ENCODE measurements around the gene STAT5B.
"Not testable (repeated sequence)": the region's sequence is repeated elsewhere in the genome, so short reads cannot be mapped to it uniquely, and the experiment has no call there.

STAT5B gene

GRCh38 chr17:42307362-42307927 lies 31.3 kb upstream of the STAT5B start:
- DNase-seq (ENCODE audit: low read depth in 1 of 2, low spot score in 1 of 2): no peak

- no peak for DNase-seq (ENCODE audit: low read depth in 1 of 2, low spot score in 1 of 2)
Observed at GRCh38 chr17:42306385-42306667, 30.1 kb upstream of the STAT5B start.

DNA sequence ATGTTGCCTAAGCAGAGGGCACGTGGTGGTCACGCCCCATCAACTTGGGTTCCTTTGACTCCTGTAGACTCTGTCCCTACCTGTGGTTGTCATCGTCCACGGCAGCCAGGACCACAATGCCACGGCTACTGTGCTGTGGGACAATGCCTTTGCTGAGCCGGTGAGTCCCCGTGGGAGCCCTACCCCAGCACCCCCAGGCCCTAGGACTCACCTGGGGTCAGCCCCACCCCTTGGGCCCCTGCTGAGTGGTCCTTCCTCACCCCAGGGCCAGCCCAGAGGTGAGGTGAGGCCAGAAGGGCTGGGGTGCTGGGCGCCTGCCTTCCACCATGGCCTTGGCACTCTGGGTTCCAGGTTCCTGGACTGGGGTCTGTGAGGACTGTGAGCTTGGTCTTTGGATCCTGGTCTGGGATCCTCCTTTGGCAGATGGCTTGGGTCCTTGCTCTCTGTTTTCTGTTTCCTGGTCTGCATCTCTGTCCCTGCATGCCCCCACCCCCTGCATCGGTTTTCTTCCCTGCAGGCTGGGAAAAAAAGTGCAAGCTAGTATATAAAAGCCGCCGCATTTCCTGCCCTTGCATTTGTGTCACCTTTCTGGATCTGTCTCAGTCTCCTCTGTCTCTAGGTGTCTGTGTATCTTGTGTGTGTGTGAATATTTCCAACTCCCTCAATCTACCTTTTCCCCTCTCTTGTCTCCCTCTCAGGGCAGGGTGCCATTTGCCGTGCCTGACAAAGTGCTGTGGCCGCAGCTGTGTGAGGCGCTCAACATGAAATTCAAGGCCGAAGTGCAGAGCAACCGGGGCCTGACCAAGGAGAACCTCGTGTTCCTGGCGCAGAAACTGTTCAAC lies 29.6 kb upstream of the STAT5B start:
- no peak for DNase-seq (ENCODE audit: low read depth in 1 of 2, low spot score in 1 of 2)

DNA sequence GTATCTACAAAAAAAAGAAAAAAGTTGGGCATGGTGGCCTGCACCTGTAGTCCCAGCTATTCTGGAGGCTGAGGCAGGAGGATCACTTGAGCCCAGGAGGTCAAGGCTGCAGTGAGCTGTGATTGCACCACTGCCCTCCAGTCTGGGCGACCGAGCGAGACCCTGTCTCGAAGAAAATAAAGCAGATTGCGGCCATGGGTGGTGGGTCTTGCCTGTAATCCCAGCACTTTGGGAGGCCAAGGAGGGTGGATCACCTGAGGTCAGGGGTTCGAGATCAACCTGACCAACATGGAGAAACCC lies 28.8 kb upstream of the STAT5B start:
- DNase-seq (ENCODE audit: low read depth in 1 of 2, low spot score in 1 of 2): not testable (repeated sequence)

DNA sequence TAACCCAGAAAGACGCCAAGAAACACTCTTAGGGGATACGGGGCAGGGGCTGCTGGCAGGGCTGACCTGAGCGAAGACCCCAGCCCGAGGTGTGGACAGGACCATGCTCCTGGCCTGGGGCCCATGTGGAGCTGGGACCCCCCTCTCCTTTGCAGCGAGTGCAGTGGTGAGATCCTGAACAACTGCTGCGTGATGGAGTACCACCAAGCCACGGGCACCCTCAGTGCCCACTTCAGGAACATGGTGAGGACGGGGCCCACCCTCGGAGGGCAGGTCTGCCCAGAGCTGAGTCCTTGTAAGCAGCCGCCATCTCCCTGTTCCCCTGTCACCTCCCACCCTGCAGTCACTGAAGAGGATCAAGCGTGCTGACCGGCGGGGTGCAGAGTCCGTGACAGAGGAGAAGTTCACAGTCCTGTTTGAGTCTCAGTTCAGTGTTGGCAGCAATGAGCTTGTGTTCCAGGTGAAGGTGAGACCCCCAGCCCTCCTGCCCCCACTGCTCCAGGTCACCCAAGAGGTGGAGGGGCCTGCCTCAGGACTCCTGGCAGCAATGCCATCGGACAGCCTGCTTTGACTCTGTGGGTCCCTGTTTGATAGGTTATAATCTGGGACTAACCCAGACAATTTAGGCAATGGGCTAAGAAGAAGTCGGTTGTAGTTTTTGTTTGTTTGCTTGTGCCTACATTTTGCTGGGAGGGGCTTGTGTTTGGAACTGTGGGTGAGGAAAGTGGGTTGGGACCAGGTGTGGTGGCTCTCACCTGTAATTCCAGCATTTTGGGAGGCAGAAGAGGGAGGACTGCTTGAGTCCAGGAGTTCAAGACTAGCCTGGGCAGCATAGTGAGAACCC lies 28.2 kb upstream of the STAT5B start:
- no peak for DNase-seq (ENCODE audit: low read depth in 1 of 2, low spot score in 1 of 2)

GRCh38 chr17:42303694-42304093 lies 27.5 kb upstream of the STAT5B start:
- DNase-seq (ENCODE audit: low read depth in 1 of 2, low spot score in 1 of 2): no peak

- DNase-seq (ENCODE audit: low read depth in 1 of 2, low spot score in 1 of 2): no peak
Observed at GRCh38 chr17:42301022-42301421, 24.8 kb upstream of the STAT5B start.

DNA sequence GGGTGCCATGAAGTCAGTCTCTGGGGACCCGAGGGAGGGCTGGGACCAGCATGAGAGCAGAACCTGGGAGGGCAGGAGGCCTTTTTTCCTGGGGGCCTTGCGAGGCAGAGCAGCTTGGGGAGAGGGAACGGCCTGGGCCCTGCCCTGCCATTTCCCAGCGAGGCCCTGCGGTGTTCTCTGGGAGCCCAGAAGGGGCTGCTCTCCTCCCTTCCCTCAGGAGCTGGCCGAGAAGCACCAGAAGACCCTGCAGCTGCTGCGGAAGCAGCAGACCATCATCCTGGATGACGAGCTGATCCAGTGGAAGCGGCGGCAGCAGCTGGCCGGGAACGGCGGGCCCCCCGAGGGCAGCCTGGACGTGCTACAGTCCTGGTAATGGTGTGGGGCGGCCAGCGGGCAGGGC lies 23.7 kb upstream of the STAT5B start:
- DNase-seq (ENCODE audit: low read depth in 1 of 2, low spot score in 1 of 2): not testable (repeated sequence)

GRCh38 chr17:42299361-42299760 lies 23.2 kb upstream of the STAT5B start:
- DNase-seq (ENCODE audit: low read depth in 1 of 2, low spot score in 1 of 2): not testable (repeated sequence)

DNA sequence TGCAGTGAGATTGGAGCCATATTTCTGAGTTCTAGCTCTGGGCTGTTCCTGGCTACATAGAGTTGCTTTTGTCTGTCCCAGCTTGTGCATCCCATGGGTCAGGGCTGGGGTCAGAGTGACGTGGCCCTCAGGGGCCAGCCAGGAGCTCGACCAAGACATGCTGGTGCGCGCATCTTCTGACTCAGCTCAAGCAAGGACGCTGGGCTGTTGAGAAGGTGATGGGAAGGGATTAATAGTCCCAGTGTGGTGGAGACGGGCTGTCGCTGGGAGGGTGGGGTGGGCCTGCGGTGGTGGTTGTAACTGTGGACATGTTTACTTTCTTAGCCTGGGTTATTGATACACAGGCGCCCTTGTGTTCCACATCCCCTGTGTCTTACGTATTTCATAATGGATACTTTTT lies 21.6 kb upstream of the STAT5B start:
- DNase-seq (ENCODE audit: low read depth in 1 of 2, low spot score in 1 of 2): not testable (repeated sequence)

GRCh38 chr17:42296012-42296411 lies 19.8 kb upstream of the STAT5B start:
- DNase-seq (ENCODE audit: low read depth in 1 of 2, low spot score in 1 of 2): no peak

DNA sequence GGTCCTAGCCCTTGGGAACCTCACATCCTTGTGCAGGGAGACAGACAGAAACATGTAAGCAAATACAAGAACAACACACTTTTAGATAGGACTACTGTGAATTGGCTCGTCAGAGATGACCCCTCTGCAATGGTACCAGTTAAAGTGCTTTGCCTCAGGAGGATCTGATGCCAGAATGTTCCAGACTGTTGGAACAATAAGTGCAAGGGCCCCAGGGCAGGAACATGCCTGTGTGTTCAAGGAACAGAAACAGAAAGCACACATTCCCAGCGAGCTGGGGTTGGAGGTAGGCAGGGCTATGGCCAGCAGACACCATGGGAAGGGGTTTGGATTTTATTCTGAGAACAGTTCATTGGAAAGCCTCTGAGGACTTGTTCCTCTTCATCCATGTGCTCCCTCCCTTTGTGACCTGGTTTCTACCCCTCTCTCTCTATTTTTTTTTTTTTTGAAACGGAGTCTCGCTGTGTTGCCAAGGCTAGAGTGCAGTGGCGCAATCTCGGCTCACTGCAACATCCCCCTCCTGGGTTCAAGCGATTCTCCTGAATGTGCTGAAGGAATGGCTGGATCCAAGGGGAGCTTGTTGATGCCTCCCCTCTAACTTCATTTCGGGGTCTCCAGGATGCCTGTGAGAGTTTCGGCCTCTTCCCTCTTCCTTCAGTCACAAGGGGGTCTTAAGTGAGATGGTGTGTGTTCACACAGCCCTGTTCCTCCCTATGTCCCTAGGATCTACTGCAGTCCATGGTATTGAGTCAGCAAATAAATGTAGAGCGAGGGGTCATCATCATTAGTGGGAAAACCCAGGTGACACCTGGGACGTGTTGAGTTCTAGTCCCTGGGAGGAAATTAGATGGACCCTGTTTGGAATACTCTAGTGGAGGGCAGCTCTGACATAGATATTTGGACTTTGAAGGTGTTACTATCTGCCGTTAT lies 18.5 kb upstream of the STAT5B start:
- no peak for DNase-seq (ENCODE audit: low read depth in 1 of 2, low spot score in 1 of 2)

DNA sequence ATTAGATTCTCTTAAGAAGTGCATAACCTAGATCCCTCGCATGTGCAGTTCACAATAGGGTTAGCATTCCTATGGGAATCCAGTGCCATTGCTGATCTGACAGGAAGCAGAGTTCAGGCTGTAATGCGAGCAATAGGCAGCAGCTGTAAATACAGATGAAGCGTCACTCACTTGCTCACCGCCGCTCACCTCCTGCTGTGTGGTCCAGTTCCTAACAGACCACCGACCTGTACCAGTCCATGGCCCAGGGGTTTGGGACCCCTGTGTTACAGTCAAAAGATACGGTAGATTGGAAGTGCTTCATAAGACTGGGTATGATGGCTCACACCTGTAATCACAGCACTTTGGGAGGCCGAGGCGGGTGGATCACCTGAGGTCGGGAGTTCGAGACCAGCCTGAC lies 14.9 kb upstream of the STAT5B start:
- no peak for DNase-seq (ENCODE audit: low read depth in 1 of 2, low spot score in 1 of 2)

GRCh38 chr17:42290577-42290976 lies 14.4 kb upstream of the STAT5B start:
- no peak for DNase-seq (ENCODE audit: low read depth in 1 of 2, low spot score in 1 of 2)

DNA sequence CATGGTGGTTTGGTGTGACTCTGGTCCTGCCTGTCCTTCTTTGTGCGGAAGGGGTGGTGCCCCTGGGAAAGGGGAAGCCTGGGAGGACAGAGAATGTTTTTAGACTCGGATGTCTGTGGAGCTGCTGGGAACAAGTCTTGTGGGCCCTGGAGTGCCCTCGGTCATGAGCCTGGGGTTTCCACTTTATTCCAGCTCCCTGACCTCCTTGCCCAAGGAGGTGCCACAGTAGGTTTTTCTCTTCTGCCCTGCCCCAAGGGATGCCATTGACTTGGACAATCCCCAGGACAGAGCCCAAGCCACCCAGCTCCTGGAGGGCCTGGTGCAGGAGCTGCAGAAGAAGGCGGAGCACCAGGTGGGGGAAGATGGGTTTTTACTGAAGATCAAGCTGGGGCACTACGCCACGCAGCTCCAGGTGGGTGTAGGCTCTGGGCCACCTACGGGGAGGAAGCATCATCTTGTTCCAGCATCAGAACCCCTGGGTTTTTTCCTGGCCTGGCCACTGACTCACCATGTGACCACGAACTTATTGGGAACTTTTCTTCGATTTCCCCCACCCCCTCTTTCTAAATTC lies 13.5 kb upstream of the STAT5B start:
- peak in 1 of 2 donors; percentile 37 for DNase-seq (ENCODE audit: low read depth in 1 of 2, low spot score in 1 of 2)

- DNase-seq (ENCODE audit: low read depth in 1 of 2, low spot score in 1 of 2): peak in 1 of 2 donors; percentile 45
Observed at GRCh38 chr17:42288803-42289610, 12.8 kb upstream of the STAT5B start.

DNA sequence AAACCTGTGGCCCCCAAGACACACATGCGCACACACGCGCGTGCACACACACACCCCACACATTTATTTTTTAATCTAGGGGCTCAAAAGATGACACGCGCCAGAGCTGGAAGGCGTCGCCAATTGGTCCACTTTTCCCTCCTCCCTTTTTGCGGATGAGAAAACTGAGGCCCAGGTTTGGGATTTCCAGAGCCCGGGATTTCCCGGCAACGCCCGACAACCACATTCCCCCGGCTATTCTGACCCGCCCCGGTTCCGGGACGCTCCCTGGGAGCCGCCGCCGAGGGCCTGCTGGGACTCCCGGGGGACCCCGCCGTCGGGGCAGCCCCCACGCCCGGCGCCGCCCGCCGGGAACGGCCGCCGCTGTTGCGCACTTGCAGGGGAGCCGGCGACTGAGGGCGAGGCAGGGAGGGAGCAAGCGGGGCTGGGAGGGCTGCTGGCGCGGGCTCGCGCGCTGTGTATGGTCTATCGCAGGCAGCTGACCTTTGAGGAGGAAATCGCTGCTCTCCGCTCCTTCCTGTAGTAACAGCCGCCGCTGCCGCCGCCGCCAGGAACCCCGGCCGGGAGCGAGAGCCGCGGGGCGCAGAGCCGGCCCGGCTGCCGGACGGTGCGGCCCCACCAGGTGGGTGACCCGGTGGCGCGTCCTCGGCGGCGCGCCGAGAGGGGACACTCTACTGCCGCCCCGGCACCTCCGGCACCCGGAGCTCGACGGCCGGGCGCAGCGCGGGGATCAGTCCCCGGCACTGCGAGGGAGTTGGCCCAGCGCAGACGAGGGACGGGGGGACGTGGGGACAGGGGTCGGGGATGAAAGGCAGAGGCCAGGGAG lies 12.0 kb upstream of the STAT5B start, which contains the start of gene STAT5A:
STAT5A (plus strand) TSS at position 522 of the 826 bp plus-strand sequence. CDS start 914 bp downstream, outside the sequence.
- peak; percentile 58 to 71 for DNase-seq (ENCODE audit: low read depth in 1 of 2, low spot score in 1 of 2)

- no peak for DNase-seq (ENCODE audit: low read depth in 1 of 2, low spot score in 1 of 2)
Observed at GRCh38 chr17:42287305-42287976, 11.2 kb upstream of the STAT5B start.
